Astrocyte of the spinal cord (primary cell): ENCODE results near the gene NEU1.

Experiments
- DNase-seq: peaks from one replicate; pipeline ENCODE4 v3.0.0; 2011; ENCODE audit warnings: low read depth, low spot score
- H3K4me3 ChIP-seq: 2 replicates; pipeline ENCODE4 v1.5.1; 2011; ENCODE audit warnings: low read depth, mild to moderate bottlenecking, low read length, moderate library complexity
- CTCF ChIP-seq: IDR thresholded peaks from 2 replicates; pipeline ENCODE4 v1.5.1; 2012; ENCODE audit warnings: low read depth, mild to moderate bottlenecking, low read length, inconsistent platforms
- in situ Hi-C: cut with HindIII; loops from 2 replicates; pipeline ENCODE4 v1.10.0; 2017; ENCODE audit warnings: low sequenced_read_pairs

Gene NEU1

DNA sequence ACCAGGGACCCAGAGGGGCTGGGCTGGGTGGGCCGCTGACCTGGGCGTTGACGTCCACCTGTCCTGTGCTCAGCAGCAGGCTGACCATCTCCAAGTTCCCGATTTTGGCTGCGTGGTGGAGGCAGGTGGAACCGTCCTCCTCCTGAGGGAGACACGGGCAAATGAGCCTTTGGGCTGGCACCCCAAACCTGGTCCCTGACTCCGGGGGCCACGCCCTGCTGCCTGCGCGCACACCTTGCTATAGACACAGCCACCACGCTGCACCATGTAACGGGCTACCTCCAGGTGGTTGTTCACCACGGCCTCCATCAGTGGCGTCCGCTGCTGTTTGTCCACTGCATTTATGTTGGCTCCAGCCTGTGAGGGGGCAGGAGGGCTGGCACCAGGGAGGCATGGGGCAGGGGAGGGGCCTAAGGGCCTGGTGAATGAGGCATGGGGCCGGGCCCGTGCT lies 23.9 kb upstream of the NEU1 start:
- in situ Hi-C loops: no loop called here
- no peak overlapping the region for H3K4me3 ChIP-seq
- no peak for TF ChIP-seq CTCF
- no peak for DNase-seq

DNA sequence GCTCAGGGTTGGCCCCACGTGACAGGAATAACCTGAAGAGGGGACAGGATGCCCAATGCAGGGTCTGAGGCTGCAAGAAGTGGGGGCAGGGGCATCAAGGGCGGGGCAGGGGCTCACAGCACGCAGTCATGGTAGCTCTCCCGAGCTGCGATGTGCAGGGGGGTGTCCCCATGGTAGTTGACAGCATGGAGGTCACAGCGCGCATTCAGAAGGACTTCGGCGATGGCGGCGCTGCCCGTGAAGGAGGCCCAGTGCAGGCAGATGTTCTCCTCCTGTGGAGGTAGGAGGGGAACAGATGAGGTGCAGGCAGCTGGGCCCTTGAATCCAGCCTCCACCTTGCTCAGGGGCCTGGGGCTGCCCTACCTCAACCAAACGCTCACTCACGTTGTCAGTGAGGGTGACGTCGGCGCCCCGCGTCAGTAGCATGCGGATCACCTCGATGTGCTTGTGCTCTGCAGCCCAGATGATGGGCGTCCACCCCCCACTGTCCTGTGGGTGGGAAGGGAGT lies 22.0 kb upstream of the NEU1 start:
- no peak for TF ChIP-seq CTCF
- DNase-seq: no peak
- in situ Hi-C loops: no loop called here
- H3K4me3 ChIP-seq: no peak overlapping the region

GRCh38 chr6:31883676-31884075 lies 21.1 kb upstream of the NEU1 start:
- no peak for DNase-seq
- in situ Hi-C loops: no loop called here
- no peak overlapping the region for H3K4me3 ChIP-seq
- no peak for TF ChIP-seq CTCF

- DNase-seq: no peak
- in situ Hi-C loops: no loop called here
- no peak overlapping the region for H3K4me3 ChIP-seq
- no peak for TF ChIP-seq CTCF
Measured at GRCh38 chr6:31882344-31882743, 19.7 kb upstream of the NEU1 start.

DNA sequence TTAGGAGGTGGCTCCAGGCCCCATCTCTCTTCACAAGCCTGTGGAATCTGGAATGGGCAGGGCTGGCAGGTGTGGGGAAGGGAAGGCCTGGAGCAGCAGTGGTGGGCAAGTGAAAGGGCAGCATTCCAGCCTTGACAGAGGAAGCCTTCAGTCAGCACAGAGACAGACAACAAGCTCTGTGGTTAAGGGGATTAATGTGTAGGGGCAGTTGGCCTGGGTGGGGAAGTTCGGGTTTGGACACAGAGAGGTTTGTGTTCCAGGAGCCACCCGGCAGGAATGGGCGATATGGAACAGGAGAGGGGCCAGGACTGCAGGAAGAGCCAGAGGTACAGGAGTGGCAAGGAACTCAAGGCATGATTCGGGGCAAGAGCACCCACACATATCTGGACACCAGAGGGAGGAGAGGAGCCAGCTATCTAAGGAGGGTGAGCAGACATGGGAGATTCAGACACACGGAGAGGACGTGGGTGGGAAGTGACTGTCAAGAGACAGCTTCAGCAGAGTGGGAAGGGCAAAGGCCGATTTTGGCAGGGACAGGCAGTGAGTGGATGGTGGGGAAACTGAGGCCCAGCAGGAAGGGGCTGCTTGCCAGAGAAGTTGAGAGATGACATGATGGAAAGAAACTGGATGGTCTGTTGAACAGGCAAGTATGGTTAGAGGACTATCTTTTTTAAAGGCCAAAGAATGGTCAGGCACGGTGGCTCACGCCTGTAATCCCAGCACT lies 18.7 kb upstream of the NEU1 start:
- no peak overlapping the region for H3K4me3 ChIP-seq
- in situ Hi-C loops: no loop called here
- no peak for DNase-seq
- no peak for TF ChIP-seq CTCF

DNA sequence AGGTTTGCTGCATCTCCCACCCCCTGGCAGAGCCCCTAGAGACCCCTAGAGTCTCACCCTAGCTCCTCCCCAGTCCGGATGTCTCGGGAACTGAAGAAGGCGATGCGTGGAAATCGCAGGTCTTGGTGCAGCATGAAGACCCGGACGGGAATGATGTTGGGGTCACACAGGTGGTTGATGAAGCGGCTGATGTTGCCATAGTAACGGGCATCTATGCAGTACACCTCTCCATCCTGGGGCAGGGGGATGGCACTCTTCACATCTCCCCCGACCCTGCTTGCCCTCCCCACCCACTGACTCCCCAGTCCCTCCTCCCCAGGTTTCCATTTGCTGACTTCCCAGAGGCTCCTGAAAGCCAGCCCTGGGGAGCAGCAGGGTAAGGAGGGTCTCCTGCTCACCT lies 18.0 kb upstream of the NEU1 start:
- no peak for TF ChIP-seq CTCF
- no peak overlapping the region for H3K4me3 ChIP-seq
- DNase-seq: no peak
- in situ Hi-C loops: no loop called here
